RWPE2 (cell line): ENCODE data around the gene HOXC9.

Experiments
- ATAC-seq: fragments of 200-7000 bp; cut with Tn5 transposase; 3 replicates; pipeline ENCODE4 v1.9.1; 2021; ENCODE audit warnings: low read depth
- DNase-seq: peaks from one replicate; pipeline ENCODE4 v3.0.0-alpha.2; 2020; ENCODE audit warnings: low spot score
- H3K27ac ChIP-seq: fragments of 450-650 bp; 2 replicates; pipeline ENCODE4 v1.5.1; 2017; ENCODE audit warnings: mild to moderate bottlenecking; ENCODE audit not compliant: poor library complexity, severe bottlenecking
- H3K27me3 ChIP-seq: fragments of 250-450 bp; sonication (Bioruptor Pico); 2 replicates; pipeline ENCODE4 v1.5.1; 2021; ENCODE audit warnings: mild to moderate bottlenecking, moderate library complexity; ENCODE audit not compliant: insufficient read depth, poor library complexity, severe bottlenecking
- H3K36me3 ChIP-seq: fragments of 250-450 bp; sonication (Bioruptor Pico); 2 replicates; pipeline ENCODE4 v1.5.1; 2020; ENCODE audit warnings: low read depth, mild to moderate bottlenecking, moderate library complexity
- H3K4me1 ChIP-seq: fragments of 250-450 bp; sonication (Bioruptor Pico); 2 replicates; pipeline ENCODE4 v1.5.1; 2021; ENCODE audit warnings: mild to moderate bottlenecking, moderate library complexity; ENCODE audit not compliant: insufficient read depth, poor library complexity, severe bottlenecking
- H3K4me3 ChIP-seq: fragments of 250-450 bp; sonication (Bioruptor Pico); 2 replicates; pipeline ENCODE4 v1.5.1; 2021; ENCODE audit warnings: mild to moderate bottlenecking, moderate library complexity; ENCODE audit not compliant: severe bottlenecking
- H3K9me3 ChIP-seq: fragments of 250-450 bp; sonication (Bioruptor Pico); 2 replicates; pipeline ENCODE4 v1.5.1; 2021; ENCODE audit warnings: mild to moderate bottlenecking, moderate library complexity; ENCODE audit not compliant: severe bottlenecking
- TF ChIP-seq, protein P1 (sequence below): fragments of 450-650 bp; IDR thresholded peaks from one replicate; pipeline ENCODE4 v1.5.1; 2017; ENCODE audit warnings: mild to moderate bottlenecking, moderate library complexity; ENCODE audit not compliant: poor library complexity, severe bottlenecking

HOXC9 gene

DNA sequence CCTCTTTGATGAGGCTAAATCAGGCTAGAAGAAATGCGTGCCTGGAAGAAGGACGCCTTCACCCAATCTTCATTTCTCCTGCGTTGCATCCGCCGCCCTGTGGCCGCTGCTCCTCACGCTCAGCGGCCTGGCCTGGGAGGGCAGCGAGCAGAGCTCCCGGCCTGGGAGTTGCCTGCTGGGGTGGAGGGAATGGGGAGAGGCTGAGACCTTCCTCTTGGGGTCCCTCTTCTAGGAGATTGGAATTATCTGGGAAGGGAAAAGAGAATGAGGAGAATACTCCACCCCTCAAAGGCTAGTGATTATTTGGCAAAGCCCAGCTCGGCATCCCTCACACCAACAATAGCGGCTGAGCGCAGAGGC is 47.6 kb upstream of the HOXC9 start:
- H3K27ac ChIP-seq, result no peak overlapping the region
- H3K27me3 ChIP-seq, result peaks cover 91% of the 10 kb centered on the region

DNA sequence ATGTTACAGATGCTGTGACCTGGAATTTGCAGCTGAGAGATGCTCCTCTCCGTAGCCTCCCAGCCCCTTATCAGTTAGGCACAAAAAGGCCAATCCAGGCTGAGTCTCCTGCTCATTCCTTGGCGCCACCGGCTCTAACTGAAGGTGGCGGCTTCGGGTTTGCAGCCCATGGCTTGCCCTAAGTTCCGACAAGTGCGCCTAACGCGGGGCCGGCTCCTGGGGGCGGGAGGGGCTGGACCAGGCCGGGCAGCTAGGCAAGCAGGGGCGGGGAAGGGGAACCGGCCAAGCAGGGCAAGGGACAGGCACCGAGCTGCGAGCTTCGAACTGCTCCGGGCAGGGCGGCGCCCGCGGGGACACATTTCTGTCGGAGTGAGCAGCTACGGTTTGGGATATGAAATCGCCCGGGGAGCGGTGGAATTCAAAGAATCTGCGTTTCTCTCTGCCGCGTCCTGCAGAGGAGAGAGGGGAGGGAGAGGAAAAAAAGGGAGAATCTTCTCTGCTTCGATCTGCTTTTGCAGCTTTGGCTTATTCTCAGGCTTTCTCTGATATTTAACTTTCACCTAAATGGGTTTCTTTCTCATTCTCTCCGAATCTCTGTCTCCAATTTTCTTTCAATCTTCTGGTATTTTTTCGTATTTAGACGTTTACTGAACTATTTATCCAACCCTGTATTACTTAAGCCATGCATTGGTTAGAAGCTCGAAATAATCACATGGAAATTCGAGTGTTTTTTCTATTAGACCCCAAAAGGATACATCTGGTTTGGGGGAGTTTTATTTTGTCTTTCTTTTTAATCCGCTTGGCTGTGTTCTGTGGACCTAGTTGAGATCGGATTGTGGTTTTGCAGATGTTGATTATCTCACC is 46.9 kb upstream of the HOXC9 start:
- TF ChIP-seq, protein P1, sequence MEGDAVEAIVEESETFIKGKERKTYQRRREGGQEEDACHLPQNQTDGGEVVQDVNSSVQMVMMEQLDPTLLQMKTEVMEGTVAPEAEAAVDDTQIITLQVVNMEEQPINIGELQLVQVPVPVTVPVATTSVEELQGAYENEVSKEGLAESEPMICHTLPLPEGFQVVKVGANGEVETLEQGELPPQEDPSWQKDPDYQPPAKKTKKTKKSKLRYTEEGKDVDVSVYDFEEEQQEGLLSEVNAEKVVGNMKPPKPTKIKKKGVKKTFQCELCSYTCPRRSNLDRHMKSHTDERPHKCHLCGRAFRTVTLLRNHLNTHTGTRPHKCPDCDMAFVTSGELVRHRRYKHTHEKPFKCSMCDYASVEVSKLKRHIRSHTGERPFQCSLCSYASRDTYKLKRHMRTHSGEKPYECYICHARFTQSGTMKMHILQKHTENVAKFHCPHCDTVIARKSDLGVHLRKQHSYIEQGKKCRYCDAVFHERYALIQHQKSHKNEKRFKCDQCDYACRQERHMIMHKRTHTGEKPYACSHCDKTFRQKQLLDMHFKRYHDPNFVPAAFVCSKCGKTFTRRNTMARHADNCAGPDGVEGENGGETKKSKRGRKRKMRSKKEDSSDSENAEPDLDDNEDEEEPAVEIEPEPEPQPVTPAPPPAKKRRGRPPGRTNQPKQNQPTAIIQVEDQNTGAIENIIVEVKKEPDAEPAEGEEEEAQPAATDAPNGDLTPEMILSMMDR, result no peak
- no peaks in the 10 kb centered on the region for H3K36me3 ChIP-seq

More for the DNA sequence above, 47.6 kb upstream of the HOXC9 start:
- Histone ChIP-seq H3K9me3 (no peaks in the 10 kb centered on the region), H3K4me1 (no peaks in the 10 kb centered on the region), H3K4me3 (no peak overlapping the region), H3K36me3 (no peaks in the 10 kb centered on the region)
- DNase-seq, result peak; percentile 19
- ATAC-seq, result no peak
- TF ChIP-seq, protein P1, result no peak

GRCh38 chr12:53953831-53954693 is 45.9 kb upstream of the HOXC9 start:
- H3K27me3 ChIP-seq, result peaks cover 100% of the 10 kb centered on the region
- TF ChIP-seq, protein P1, result no peak

More for the DNA sequence above, 46.9 kb upstream of the HOXC9 start:
- ATAC-seq, result peak; percentile 45
- Histone ChIP-seq H3K4me1 (no peaks in the 10 kb centered on the region), H3K4me3 (no peak overlapping the region), H3K9me3 (no peaks in the 10 kb centered on the region), H3K27ac (no peak overlapping the region), H3K27me3 (peaks cover 97% of the 10 kb centered on the region)
- DNase-seq, result peak; percentile 51

GRCh38 chr12:53954694-53955035 is 45.3 kb upstream of the HOXC9 start, which contains the start of gene HOXC12:
Gene HOXC12 (plus strand): TSS chr12:53954903. CDS start chr12:53954930, 27 bp downstream.
- H3K36me3 ChIP-seq, result no peaks in the 10 kb centered on the region
- H3K4me3 ChIP-seq, result peak within 1 kb of the TSS; percentile 13
- ATAC-seq (no peak), DNase-seq (peak; percentile 52)
- no peak within 1 kb of the TSS for H3K27ac ChIP-seq
- TF ChIP-seq, protein P1, result no peak
- H3K4me1 ChIP-seq, result no peaks in the 10 kb centered on the region
- H3K27me3 ChIP-seq, result peaks cover 100% of the 10 kb centered on the region
- no peaks in the 10 kb centered on the region for H3K9me3 ChIP-seq

More at GRCh38 chr12:53953831-53954693, 45.9 kb upstream of the HOXC9 start:
- no peak overlapping the region for H3K4me3 ChIP-seq
- ATAC-seq, result no peak
- no peak overlapping the region for H3K27ac ChIP-seq
- H3K4me1 ChIP-seq, result no peaks in the 10 kb centered on the region
- DNase-seq, result no peak
- H3K9me3 ChIP-seq, result no peaks in the 10 kb centered on the region
- H3K36me3 ChIP-seq, result no peaks in the 10 kb centered on the region
